Dendritic cell treated with granulocyte-macrophage colony-stimulating factor and Interleukin-4, amounts not matched to agents 40 ng/mL and 50 ng/mL, for 4 days (primary cell): ENCODE measurements around the gene PRR23B.

Experiments used
- H3K27ac Mint-ChIP-seq: one replicate; pipeline ENCODE4 v1.8.0; 2022; ENCODE audit warnings: mild to moderate bottlenecking, mixed read lengths
- H3K27me3 Mint-ChIP-seq: one replicate; pipeline ENCODE4 v1.8.0; 2022; ENCODE audit warnings: mild to moderate bottlenecking, mixed read lengths
- H3K36me3 Mint-ChIP-seq: one replicate; pipeline ENCODE4 v1.8.0; 2022; ENCODE audit warnings: low read depth, mixed read lengths
- H3K4me1 Mint-ChIP-seq: one replicate; pipeline ENCODE4 v1.8.0; 2022; ENCODE audit warnings: low read depth, mixed read lengths
- H3K4me3 Mint-ChIP-seq: one replicate; pipeline ENCODE4 v1.8.0; 2022; ENCODE audit warnings: mild to moderate bottlenecking, moderate library complexity, mixed read lengths
- H3K9me3 Mint-ChIP-seq: one replicate; pipeline ENCODE4 v1.8.0; 2022; ENCODE audit warnings: mixed read lengths
- intact Hi-C: fragments of 100-400 bp; cut with micrococcal nuclease; formaldehyde crosslinking; loops from one replicate; pipeline ENCODE4 v1.15.0; 2022

The PRR23B gene

GRCh38 chr3:139005356-139005993 is 15.3 kb downstream of the PRR23B start:
- Mint-ChIP-seq H3K27ac (no peak overlapping the region), H3K27me3 (peaks cover 5% of the 10 kb centered on the region), H3K4me3 (no peak overlapping the region), H3K4me1 (no peaks in the 10 kb centered on the region), H3K36me3 (no peaks in the 10 kb centered on the region), H3K9me3 (peaks cover 42% of the 10 kb centered on the region)
- intact Hi-C loops, result no loop called here

- Mint-ChIP-seq H3K4me3 (no peak overlapping the region), H3K4me1 (no peaks in the 10 kb centered on the region), H3K36me3 (no peaks in the 10 kb centered on the region), H3K27me3 (peaks cover 7% of the 10 kb centered on the region), H3K9me3 (peaks cover 2% of the 10 kb centered on the region), H3K27ac (no peak overlapping the region)
- intact Hi-C loops, result no loop called here
Observed at GRCh38 chr3:138995706-138996105, 25.0 kb downstream of the PRR23B start.

- no peak overlapping the region for H3K27ac Mint-ChIP-seq
- intact Hi-C loops, result no loop called here
- peaks cover 1% of the 10 kb centered on the region for H3K27me3 Mint-ChIP-seq
- no peak overlapping the region for H3K4me3 Mint-ChIP-seq
- H3K9me3 Mint-ChIP-seq, result no peaks in the 10 kb centered on the region
- H3K4me1 Mint-ChIP-seq, result no peaks in the 10 kb centered on the region
- H3K36me3 Mint-ChIP-seq, result no peaks in the 10 kb centered on the region
Observed at GRCh38 chr3:138987181-138987580, 33.5 kb downstream of the PRR23B start.

GRCh38 chr3:138985932-138986331 is 34.8 kb downstream of the PRR23B start:
- Mint-ChIP-seq H3K27ac (no peak overlapping the region), H3K36me3 (no peaks in the 10 kb centered on the region), H3K9me3 (no peaks in the 10 kb centered on the region), H3K27me3 (peaks cover 1% of the 10 kb centered on the region), H3K4me1 (no peaks in the 10 kb centered on the region), H3K4me3 (no peak overlapping the region)
- intact Hi-C loops, result no loop called here

- H3K4me1 Mint-ChIP-seq, result no peaks in the 10 kb centered on the region
Observed at GRCh38 chr3:138984816-138985215, 35.9 kb downstream of the PRR23B start.

GRCh38 chr3:138976047-138976446 is 44.7 kb downstream of the PRR23B start:
- intact Hi-C loops, result no loop called here
- H3K27me3 Mint-ChIP-seq, result peaks cover 8% of the 10 kb centered on the region
- H3K36me3 Mint-ChIP-seq, result no peaks in the 10 kb centered on the region
- no peaks in the 10 kb centered on the region for H3K9me3 Mint-ChIP-seq
- no peak overlapping the region for H3K4me3 Mint-ChIP-seq
- H3K4me1 Mint-ChIP-seq, result no peaks in the 10 kb centered on the region
- no peak overlapping the region for H3K27ac Mint-ChIP-seq

More at GRCh38 chr3:138984816-138985215, 35.9 kb downstream of the PRR23B start:
- no peak overlapping the region for H3K4me3 Mint-ChIP-seq
- H3K27ac Mint-ChIP-seq, result no peak overlapping the region
- peaks cover 4% of the 10 kb centered on the region for H3K27me3 Mint-ChIP-seq
- intact Hi-C loops, result no loop called here
- H3K9me3 Mint-ChIP-seq, result no peaks in the 10 kb centered on the region
- no peaks in the 10 kb centered on the region for H3K36me3 Mint-ChIP-seq

- no peaks in the 10 kb centered on the region for H3K4me1 Mint-ChIP-seq
- H3K27me3 Mint-ChIP-seq, result peaks cover 12% of the 10 kb centered on the region
- intact Hi-C loops, result no loop called here
- no peak overlapping the region for H3K4me3 Mint-ChIP-seq
- no peak overlapping the region for H3K27ac Mint-ChIP-seq
- no peaks in the 10 kb centered on the region for H3K9me3 Mint-ChIP-seq
- H3K36me3 Mint-ChIP-seq, result no peaks in the 10 kb centered on the region
Observed at GRCh38 chr3:138975351-138975750, 45.4 kb downstream of the PRR23B start.

GRCh38 chr3:138974462-138974861 is 46.3 kb downstream of the PRR23B start:
- Mint-ChIP-seq H3K27ac (no peak overlapping the region), H3K4me3 (no peak overlapping the region), H3K9me3 (no peaks in the 10 kb centered on the region), H3K27me3 (peaks cover 13% of the 10 kb centered on the region), H3K4me1 (no peaks in the 10 kb centered on the region), H3K36me3 (no peaks in the 10 kb centered on the region)
- intact Hi-C loops, result no loop called here

GRCh38 chr3:138972941-138973340 is 47.8 kb downstream of the PRR23B start:
- Mint-ChIP-seq H3K36me3 (no peaks in the 10 kb centered on the region), H3K4me3 (no peak overlapping the region)

GRCh38 chr3:138971766-138972320 is 48.9 kb downstream of the PRR23B start:
- Mint-ChIP-seq H3K9me3 (no peaks in the 10 kb centered on the region), H3K4me3 (no peak overlapping the region), H3K36me3 (no peaks in the 10 kb centered on the region), H3K4me1 (no peaks in the 10 kb centered on the region), H3K27me3 (peaks cover 20% of the 10 kb centered on the region), H3K27ac (no peak overlapping the region)
- intact Hi-C loops, result no loop called here

More at GRCh38 chr3:138972941-138973340, 47.8 kb downstream of the PRR23B start:
- Mint-ChIP-seq H3K9me3 (no peaks in the 10 kb centered on the region), H3K27me3 (peaks cover 15% of the 10 kb centered on the region), H3K27ac (no peak overlapping the region), H3K4me1 (no peaks in the 10 kb centered on the region)
- intact Hi-C loops, result no loop called here
